Activated T-helper 1 cell treated with anti-CD3 and anti-CD28 coated beads, Interleukin-12 subunit alpha, Interleukin-12 subunit beta, Interleukin-2, Interleukin-4 antibody, amounts not matched to agents 30 ng/mL and 10 ng/mL and 1 ng/mL, durations not matched to agents 14 hours and 24 hours and 36 hours (primary cell): ENCODE data around the gene SLC2A8. TPM values are rescaled to one million over a fixed set of nuclear protein-coding genes. Genes with fewer than 3 reads are reported as not detected.

ENCODE experiments used
- DNase-seq: peaks from one replicate; pipeline ENCODE4 v3.0.0; 2021; ENCODE audit warnings: low spot score
- H3K27ac Mint-ChIP-seq: one replicate; pipeline ENCODE4 v1.8.0; 2021; ENCODE audit warnings: mild to moderate bottlenecking, mixed read lengths
- H3K27me3 Mint-ChIP-seq: one replicate; pipeline ENCODE4 v1.8.0; 2022; ENCODE audit warnings: mild to moderate bottlenecking, moderate library complexity, mixed read lengths; ENCODE audit not compliant: insufficient read depth
- H3K36me3 Mint-ChIP-seq: one replicate; pipeline ENCODE4 v1.8.0; 2021; ENCODE audit warnings: low read depth, mixed read lengths
- H3K4me1 Mint-ChIP-seq: one replicate; pipeline ENCODE4 v1.8.0; 2021; ENCODE audit warnings: low read depth, mixed read lengths
- H3K4me3 Mint-ChIP-seq: one replicate; pipeline ENCODE4 v1.8.0; 2021; ENCODE audit warnings: mild to moderate bottlenecking, moderate library complexity, mixed read lengths
- H3K9me3 Mint-ChIP-seq: one replicate; pipeline ENCODE4 v1.8.0; 2021; ENCODE audit warnings: mixed read lengths
- intact Hi-C: fragments of 100-400 bp; cut with micrococcal nuclease; formaldehyde crosslinking; loops from one replicate; pipeline ENCODE4 v1.15.1; 2024
- total RNA-seq: library from RNA; stranded (reverse); gene quantifications from 2 replicates; pipeline ENCODE4 v1.2.3, GENCODE V29; 2022

Gene SLC2A8
- total RNA-seq, 1 donor from 2014 or later: 11.6 TPM

GRCh38 chr9:127415141-127415540, 18.2 kb downstream of the SLC2A8 start:
- DNase-seq: no peak
- H3K4me3 Mint-ChIP-seq: no peak overlapping the region
- peaks cover 5% of the 10 kb centered on the region for H3K4me1 Mint-ChIP-seq
- peaks cover 4% of the 10 kb centered on the region for H3K27me3 Mint-ChIP-seq
- H3K9me3 Mint-ChIP-seq: no peaks in the 10 kb centered on the region
- no peaks in the 10 kb centered on the region for H3K36me3 Mint-ChIP-seq
- no peak overlapping the region for H3K27ac Mint-ChIP-seq
- intact Hi-C loops: no loop called here

- Mint-ChIP-seq H3K27me3 (peaks cover 4% of the 10 kb centered on the region), H3K4me3 (no peak overlapping the region), H3K36me3 (no peaks in the 10 kb centered on the region), H3K4me1 (peaks cover 5% of the 10 kb centered on the region), H3K27ac (no peak overlapping the region), H3K9me3 (no peaks in the 10 kb centered on the region)
- intact Hi-C loops: no loop called here
- no peak for DNase-seq
Measured at GRCh38 chr9:127415657-127416056, 18.7 kb downstream of the SLC2A8 start.

GRCh38 chr9:127417131-127418036, 20.4 kb downstream of the SLC2A8 start:
- no peaks in the 10 kb centered on the region for H3K36me3 Mint-ChIP-seq
- H3K27ac Mint-ChIP-seq: no peak overlapping the region
- no peak overlapping the region for H3K4me3 Mint-ChIP-seq
- no peaks in the 10 kb centered on the region for H3K4me1 Mint-ChIP-seq
- DNase-seq: no peak
- intact Hi-C loops: loop anchor here (2.0 kb wide), 1 partner anchor 203 kb away; no protein-coding TSS in a partner anchor
- H3K9me3 Mint-ChIP-seq: no peaks in the 10 kb centered on the region
- peaks cover 2% of the 10 kb centered on the region for H3K27me3 Mint-ChIP-seq

GRCh38 chr9:127418037-127418471, 21.1 kb downstream of the SLC2A8 start:
- no peak overlapping the region for H3K27ac Mint-ChIP-seq
- no peaks in the 10 kb centered on the region for H3K9me3 Mint-ChIP-seq
- intact Hi-C loops: loop anchor here (2.0 kb wide), 1 partner anchor 203 kb away; no protein-coding TSS in a partner anchor
- peaks cover 5% of the 10 kb centered on the region for H3K4me1 Mint-ChIP-seq
- H3K27me3 Mint-ChIP-seq: no peaks in the 10 kb centered on the region
- DNase-seq: peak; percentile 19
- H3K4me3 Mint-ChIP-seq: no peak overlapping the region
- H3K36me3 Mint-ChIP-seq: no peaks in the 10 kb centered on the region

GRCh38 chr9:127419348-127419747, 22.4 kb downstream of the SLC2A8 start:
- no peak overlapping the region for H3K4me3 Mint-ChIP-seq
- intact Hi-C loops: loop anchor here (2.0 kb wide), 1 partner anchor 205 kb away; no protein-coding TSS in a partner anchor

GRCh38 chr9:127421057-127421456, 24.1 kb downstream of the SLC2A8 start:
- H3K4me1 Mint-ChIP-seq: peaks cover 32% of the 10 kb centered on the region
- intact Hi-C loops: loop anchor here (10.0 kb wide), 3 partner anchors 106 to 436 kb away; partner anchors contain the start of gene SH2D3C
- H3K4me3 Mint-ChIP-seq: no peak overlapping the region

More at GRCh38 chr9:127419348-127419747, 22.4 kb downstream of the SLC2A8 start:
- peaks cover 2% of the 10 kb centered on the region for H3K36me3 Mint-ChIP-seq
- peaks cover 18% of the 10 kb centered on the region for H3K4me1 Mint-ChIP-seq
- no peak overlapping the region for H3K27ac Mint-ChIP-seq
- peaks cover 2% of the 10 kb centered on the region for H3K27me3 Mint-ChIP-seq
- DNase-seq: no peak
- no peaks in the 10 kb centered on the region for H3K9me3 Mint-ChIP-seq

GRCh38 chr9:127422133-127422782, 25.3 kb downstream of the SLC2A8 start:
- no peak for DNase-seq
- H3K9me3 Mint-ChIP-seq: no peaks in the 10 kb centered on the region
- intact Hi-C loops: loop anchor here (10.0 kb wide), 3 partner anchors 107 to 437 kb away; partner anchors contain the start of gene SH2D3C
- H3K27ac Mint-ChIP-seq: no peak overlapping the region
- peak overlapping the region; percentile 99 for H3K4me3 Mint-ChIP-seq
- peaks cover 19% of the 10 kb centered on the region for H3K36me3 Mint-ChIP-seq
- H3K27me3 Mint-ChIP-seq: peaks cover 3% of the 10 kb centered on the region
- H3K4me1 Mint-ChIP-seq: peaks cover 43% of the 10 kb centered on the region

More at GRCh38 chr9:127421057-127421456, 24.1 kb downstream of the SLC2A8 start:
- Mint-ChIP-seq H3K27ac (no peak overlapping the region), H3K36me3 (peaks cover 11% of the 10 kb centered on the region), H3K9me3 (no peaks in the 10 kb centered on the region), H3K27me3 (peaks cover 3% of the 10 kb centered on the region)
- DNase-seq: no peak

- H3K27me3 Mint-ChIP-seq: peaks cover 3% of the 10 kb centered on the region
- no peak for DNase-seq
- peak overlapping the region; percentile 99 for H3K4me3 Mint-ChIP-seq
- H3K9me3 Mint-ChIP-seq: no peaks in the 10 kb centered on the region
- H3K4me1 Mint-ChIP-seq: peaks cover 47% of the 10 kb centered on the region
- peak overlapping the region; percentile 97 for H3K27ac Mint-ChIP-seq
- H3K36me3 Mint-ChIP-seq: peaks cover 20% of the 10 kb centered on the region
- intact Hi-C loops: loop anchor here (10.0 kb wide), 3 partner anchors 108 to 438 kb away; partner anchors contain the start of gene SH2D3C
Measured at GRCh38 chr9:127422787-127423186, 25.8 kb downstream of the SLC2A8 start.

- H3K9me3 Mint-ChIP-seq: no peaks in the 10 kb centered on the region
- H3K27me3 Mint-ChIP-seq: peaks cover 3% of the 10 kb centered on the region
- peaks cover 54% of the 10 kb centered on the region for H3K4me1 Mint-ChIP-seq
- H3K27ac Mint-ChIP-seq: peak overlapping the region; percentile 97
- peaks cover 27% of the 10 kb centered on the region for H3K36me3 Mint-ChIP-seq
- DNase-seq: no peak
- intact Hi-C loops: loop anchor here (10.0 kb wide), 3 partner anchors 109 to 439 kb away; partner anchors contain the start of gene SH2D3C
- H3K4me3 Mint-ChIP-seq: peak overlapping the region; percentile 99
Measured at GRCh38 chr9:127423476-127423933, 26.5 kb downstream of the SLC2A8 start.

GRCh38 chr9:127423934-127424675, 27.1 kb downstream of the SLC2A8 start, which contains the start of gene ZNF79:
ZNF79 (plus strand) TSS chr9:127424382; CDS start chr9:127424788, 406 bp downstream.
- intact Hi-C loops: loop anchor here (1.0 to 10.0 kb wide), 6 partner anchors 27 to 439 kb away; partner anchors contain the start of genes LRSAM1, RPL12 and SH2D3C
- peaks cover 31% of the 10 kb centered on the region for H3K36me3 Mint-ChIP-seq
- DNase-seq: peak; percentile 92
- H3K27me3 Mint-ChIP-seq: peaks cover 3% of the 10 kb centered on the region
- H3K4me1 Mint-ChIP-seq: peaks cover 59% of the 10 kb centered on the region
- peak within 1 kb of the TSS; percentile 99 for H3K4me3 Mint-ChIP-seq
- H3K27ac Mint-ChIP-seq: peak within 1 kb of the TSS; percentile 97
- no peaks in the 10 kb centered on the region for H3K9me3 Mint-ChIP-seq

GRCh38 chr9:127424676-127424999, 27.7 kb downstream of the SLC2A8 start:
- no peaks in the 10 kb centered on the region for H3K9me3 Mint-ChIP-seq
- peaks cover 3% of the 10 kb centered on the region for H3K27me3 Mint-ChIP-seq
- peaks cover 59% of the 10 kb centered on the region for H3K4me1 Mint-ChIP-seq
- DNase-seq: peak; percentile 11
- H3K36me3 Mint-ChIP-seq: peaks cover 31% of the 10 kb centered on the region
- intact Hi-C loops: loop anchor here (1.0 to 10.0 kb wide), 6 partner anchors 27 to 440 kb away; partner anchors contain the start of genes LRSAM1, RPL12 and SH2D3C
- peak overlapping the region; percentile 99 for H3K4me3 Mint-ChIP-seq
- H3K27ac Mint-ChIP-seq: peak overlapping the region; percentile 97

- H3K4me3 Mint-ChIP-seq: peak overlapping the region; percentile 99
- DNase-seq: peak; percentile 32
- H3K27ac Mint-ChIP-seq: peak overlapping the region; percentile 97
- intact Hi-C loops: loop anchor here (1.0 to 10.0 kb wide), 5 partner anchors 112 to 606 kb away; partner anchors contain the start of gene SH2D3C
- H3K27me3 Mint-ChIP-seq: peaks cover 3% of the 10 kb centered on the region
- peaks cover 73% of the 10 kb centered on the region for H3K4me1 Mint-ChIP-seq
- H3K36me3 Mint-ChIP-seq: peaks cover 47% of the 10 kb centered on the region
- no peaks in the 10 kb centered on the region for H3K9me3 Mint-ChIP-seq
Measured at GRCh38 chr9:127426756-127427155, 29.8 kb downstream of the SLC2A8 start.
